Raji (cell line): Measurements from ENCODE around the gene ODAD2.

Experiments used
- POLR2A ChIP-seq: IDR thresholded peaks from 2 replicates; pipeline ENCODE4 v1.6.1; 2011; ENCODE audit warnings: low read depth, low read length, control low read depth; ENCODE audit not compliant: insufficient read depth

ODAD2 gene

GRCh38 chr10:27986821-27987220 is 12.1 kb downstream of the ODAD2 start:
- no peak for TF ChIP-seq POLR2A

- no peak for TF ChIP-seq POLR2A
These were observed 15.9 kb downstream of the ODAD2 start for GRCh38 chr10:27982875-27983543.

GRCh38 chr10:27981744-27982143 is 17.1 kb downstream of the ODAD2 start:
- no peak for TF ChIP-seq POLR2A

DNA sequence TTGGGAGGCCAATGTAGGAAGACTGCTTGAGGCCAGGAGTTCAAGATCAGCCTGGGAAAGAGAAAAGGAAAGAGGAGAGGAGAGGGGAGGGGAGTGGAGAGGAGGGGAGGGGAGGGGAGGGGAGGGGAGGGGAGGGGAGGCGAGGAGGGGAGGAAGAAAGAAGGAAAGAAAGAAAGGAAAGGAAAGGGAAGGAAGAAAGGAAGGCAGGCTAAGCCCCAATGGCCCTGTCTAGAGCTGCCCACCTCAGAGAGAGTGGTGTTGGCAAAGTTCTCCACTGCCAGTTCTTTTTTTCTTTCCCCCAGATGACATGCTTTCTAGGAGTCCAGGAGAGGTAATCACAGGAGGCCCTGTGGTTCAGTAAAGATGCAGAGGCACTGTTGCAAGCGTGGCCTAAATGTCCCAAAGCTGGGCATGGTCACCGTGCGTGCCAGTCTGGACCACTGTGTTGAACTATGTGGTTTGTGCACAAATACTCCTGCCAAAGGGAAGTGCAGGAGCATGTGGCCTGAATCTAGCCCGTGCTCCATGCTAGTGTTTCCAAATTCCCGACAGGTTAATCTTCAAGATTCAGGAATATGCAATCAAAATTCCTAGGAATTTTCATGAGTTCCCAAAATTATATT is 39.7 kb downstream of the ODAD2 start:
- no peak for TF ChIP-seq POLR2A

DNA sequence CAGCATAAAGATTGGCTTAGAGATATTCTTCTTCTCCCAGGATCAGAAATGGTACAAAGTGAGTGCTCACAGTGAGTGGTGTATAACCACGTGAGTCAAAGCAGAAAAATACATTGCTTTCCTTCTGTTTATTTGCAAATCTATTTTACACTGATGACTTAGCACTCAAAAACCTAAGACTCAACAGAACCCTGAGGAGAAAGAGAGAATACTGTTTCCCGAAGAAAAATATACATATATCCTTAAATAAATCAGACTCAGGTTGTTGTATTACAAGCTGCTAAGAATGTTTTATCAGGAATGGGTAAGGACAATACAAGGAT is 48.7 kb downstream of the ODAD2 start:
- TF ChIP-seq POLR2A = no peak

GRCh38 chr10:27949528-27950241 is 49.2 kb downstream of the ODAD2 start:
- TF ChIP-seq POLR2A = no peak

GRCh38 chr10:27948186-27948585 is 50.7 kb downstream of the ODAD2 start:
- no peak for TF ChIP-seq POLR2A

DNA sequence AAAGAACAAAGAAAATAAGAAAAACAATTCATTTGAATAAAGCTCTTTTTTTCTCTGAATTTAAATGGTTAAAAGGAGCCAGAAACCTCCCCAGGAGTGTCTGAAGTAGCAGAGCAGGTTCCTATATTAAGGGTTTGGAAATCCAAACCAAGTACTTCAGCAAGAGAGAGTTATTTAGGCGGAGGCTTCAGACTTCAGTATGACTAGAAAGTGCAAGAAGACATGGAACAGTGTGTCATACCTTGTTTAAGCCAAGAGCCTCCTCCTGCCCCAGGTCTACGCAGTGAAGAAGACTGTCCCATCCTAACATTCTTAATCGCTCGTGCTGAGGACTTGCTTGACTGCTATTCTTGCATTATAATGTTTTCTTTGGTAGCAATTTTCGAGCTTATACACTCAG is 51.3 kb downstream of the ODAD2 start:
- no peak for TF ChIP-seq POLR2A

DNA sequence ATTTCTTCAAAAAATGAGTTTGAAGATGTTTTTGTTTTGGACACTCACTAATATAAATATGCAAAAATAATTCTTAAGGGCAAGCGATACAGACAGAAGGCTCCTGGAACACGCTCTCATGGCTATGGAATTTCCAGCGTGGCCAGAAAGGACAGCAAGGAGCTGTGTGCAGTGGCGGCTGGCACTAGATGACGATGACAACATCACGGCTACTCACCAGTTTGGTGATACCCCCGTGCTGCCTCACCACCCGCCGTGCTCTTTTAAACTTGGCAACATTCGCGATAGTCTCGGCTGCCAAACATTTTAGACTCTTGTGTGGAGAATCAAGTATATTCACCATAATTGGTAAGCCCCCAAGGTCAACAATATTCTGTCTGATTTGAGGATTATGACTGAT is 54.9 kb downstream of the ODAD2 start:
- TF ChIP-seq POLR2A = no peak

- no peak for TF ChIP-seq POLR2A
These were observed 84.0 kb downstream of the ODAD2 start for GRCh38 chr10:27914888-27915287.

- TF ChIP-seq POLR2A = no peak
These were observed 86.6 kb downstream of the ODAD2 start for GRCh38 chr10:27912231-27912630.

- TF ChIP-seq POLR2A = no peak
These were observed 87.3 kb downstream of the ODAD2 start for GRCh38 chr10:27911539-27911938.

DNA sequence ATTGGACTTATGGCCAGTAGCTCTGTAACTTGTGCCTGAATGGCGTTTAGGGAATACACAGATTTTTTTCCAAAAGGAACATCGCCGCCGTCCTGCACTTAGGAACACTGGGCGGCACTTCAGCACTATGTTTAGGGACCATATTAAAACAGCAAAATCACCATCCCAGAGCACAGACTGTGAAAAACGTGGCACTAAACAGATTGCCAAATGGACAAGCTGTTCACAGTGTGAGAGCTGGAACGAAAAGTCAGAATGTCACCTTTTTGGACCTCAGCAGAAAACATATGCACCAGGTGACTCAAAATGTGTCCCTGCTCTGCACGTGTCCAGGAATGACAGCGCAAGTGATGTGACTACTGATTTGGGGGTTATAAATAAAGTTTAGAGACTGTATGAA is 87.9 kb downstream of the ODAD2 start:
- TF ChIP-seq POLR2A = no peak

DNA sequence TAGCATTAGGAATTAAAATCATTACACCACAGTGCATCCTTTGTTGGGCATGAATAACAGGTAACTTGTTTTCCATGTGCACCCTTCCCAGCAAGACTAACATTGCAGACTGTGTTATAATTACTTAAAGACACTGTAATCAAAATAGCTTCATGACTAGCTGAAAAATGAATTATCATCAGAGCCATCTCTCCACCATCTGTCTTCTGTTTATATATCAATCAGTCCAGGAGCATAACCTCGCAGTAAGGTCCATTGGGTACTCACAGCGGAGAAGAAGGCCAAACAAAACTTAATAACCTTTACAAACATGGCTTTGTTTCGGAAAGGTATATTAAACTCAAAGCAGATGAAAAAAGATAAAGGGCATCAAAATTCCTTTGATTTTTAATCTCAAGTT is 90.6 kb downstream of the ODAD2 start:
- TF ChIP-seq POLR2A = no peak

- TF ChIP-seq POLR2A = no peak
These were observed 99.8 kb downstream of the ODAD2 start for GRCh38 chr10:27899058-27899457.

- no peak for TF ChIP-seq POLR2A
These were observed 105.4 kb downstream of the ODAD2 start for GRCh38 chr10:27893358-27893954.
